ENCODE data around the gene TEAD1.
"Not testable (repeated sequence)": the region's sequence is repeated elsewhere in the genome, so short reads cannot be mapped to it uniquely, and the experiment has no call there.

Gene TEAD1

DNA sequence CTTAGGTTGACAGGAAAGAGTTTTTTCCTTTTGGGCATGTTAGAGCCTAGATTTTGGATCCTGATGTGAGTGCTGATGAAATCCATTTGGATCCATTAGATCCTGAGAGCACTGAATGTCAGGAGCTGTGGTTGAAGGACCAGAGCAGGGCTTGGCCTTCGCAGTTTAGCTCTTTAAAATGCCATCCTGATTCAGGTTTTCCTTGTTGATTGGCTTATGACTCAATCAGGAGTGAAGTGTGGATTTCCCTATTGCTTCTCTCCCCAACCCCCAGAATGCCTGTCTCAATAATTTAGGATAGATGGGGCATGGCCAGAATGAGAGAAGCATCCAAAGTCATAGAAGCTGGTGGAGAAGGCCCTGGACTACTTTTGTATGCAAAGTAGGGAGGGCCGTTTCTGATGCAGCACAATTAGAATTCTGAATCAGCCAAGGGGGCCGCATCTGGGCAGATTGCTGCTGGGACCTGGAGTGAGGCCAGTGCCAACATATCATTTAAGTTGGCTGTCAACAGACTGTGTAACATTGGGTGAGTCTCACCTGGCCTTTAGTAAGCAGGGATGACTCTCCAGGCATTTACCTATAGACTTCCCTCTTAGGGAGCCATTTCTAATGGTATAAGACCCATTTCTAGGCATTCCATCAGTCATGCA is 80.5 kb downstream of the TEAD1 start:
- H3K4me3 ChIP-seq (replicated peaks in 1 of 2; ENCODE audit: low read depth in 2 of 2, low read length in 2 of 2) = no peak overlapping the region
- DNase-seq (ENCODE audit: low read depth in 2 of 2) = no peak
- TF ChIP-seq CTCF (IDR thresholded peaks at IDR 0.05; ENCODE audit: low read depth, low read length) = no peak

DNA sequence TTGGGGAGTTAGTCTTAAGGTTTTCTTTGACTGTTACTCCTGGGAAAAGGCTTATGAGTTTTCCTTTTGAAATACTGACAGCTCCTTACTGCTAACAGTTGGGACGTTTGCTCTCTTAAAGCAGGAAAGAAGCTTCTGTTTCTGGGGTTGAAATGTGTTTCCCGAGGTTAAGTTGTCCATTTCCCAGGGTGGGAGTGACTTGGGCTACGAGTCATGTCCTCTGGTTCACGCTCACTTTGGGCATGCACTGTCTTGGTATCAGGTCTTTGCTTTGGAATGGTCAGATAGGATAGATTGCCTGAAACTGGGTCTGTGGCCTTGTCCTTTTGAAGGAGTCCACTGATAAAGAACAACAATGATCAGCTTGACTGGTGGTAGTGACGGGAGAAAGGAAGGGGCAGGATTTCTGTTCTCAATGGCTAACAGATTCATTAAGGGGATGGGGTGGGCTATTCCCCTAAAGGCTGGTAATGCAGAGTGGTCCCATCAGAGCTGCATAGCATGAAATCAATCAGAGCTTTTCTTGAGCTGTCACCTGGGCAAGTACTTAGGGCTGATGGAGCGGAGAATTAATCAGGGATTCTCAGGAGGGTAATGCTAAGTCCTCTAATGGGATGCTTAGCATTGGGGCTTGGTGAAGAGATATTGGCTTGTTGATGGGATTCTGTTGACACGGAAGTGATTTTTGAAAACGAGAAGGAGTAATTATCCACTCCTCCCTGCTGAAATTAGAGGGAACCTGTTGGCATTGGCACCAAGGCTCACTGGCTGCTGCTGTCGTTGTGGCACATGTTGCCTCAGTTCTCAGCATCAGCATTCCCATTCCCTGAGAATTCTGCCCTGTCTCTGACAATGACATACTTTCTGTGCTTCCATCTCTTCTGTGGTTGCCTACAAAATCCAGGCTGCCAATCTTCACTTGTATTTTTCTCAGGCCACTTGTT is 81.6 kb downstream of the TEAD1 start:
- no peak overlapping the region for H3K4me3 ChIP-seq (replicated peaks in 1 of 2; ENCODE audit: low read depth in 2 of 2, low read length in 2 of 2)
- TF ChIP-seq CTCF (IDR thresholded peaks at IDR 0.05; ENCODE audit: low read depth, low read length) = no peak
- DNase-seq (ENCODE audit: low read depth in 2 of 2) = no peak

DNA sequence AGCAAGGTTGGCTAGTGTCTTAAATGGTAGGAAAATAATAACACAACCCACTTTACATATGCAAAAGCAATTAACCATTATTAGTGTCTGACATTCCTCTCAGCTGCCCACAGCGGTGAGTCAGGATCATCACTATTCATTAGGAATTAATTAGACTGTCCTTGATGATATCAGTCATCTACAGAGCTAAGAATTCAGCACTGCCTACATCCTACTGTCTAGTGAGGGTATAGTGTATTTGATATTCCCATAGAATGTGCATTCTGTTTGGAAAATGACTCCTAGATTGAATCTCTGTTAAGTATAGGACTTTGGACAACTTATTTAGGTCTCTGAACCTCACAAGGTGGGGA is 82.2 kb downstream of the TEAD1 start:
- DNase-seq (ENCODE audit: low read depth in 2 of 2) = no peak
- no peak for TF ChIP-seq CTCF (IDR thresholded peaks at IDR 0.05; ENCODE audit: low read depth, low read length)
- H3K4me3 ChIP-seq (replicated peaks in 1 of 2; ENCODE audit: low read depth in 2 of 2, low read length in 2 of 2) = no peak overlapping the region

DNA sequence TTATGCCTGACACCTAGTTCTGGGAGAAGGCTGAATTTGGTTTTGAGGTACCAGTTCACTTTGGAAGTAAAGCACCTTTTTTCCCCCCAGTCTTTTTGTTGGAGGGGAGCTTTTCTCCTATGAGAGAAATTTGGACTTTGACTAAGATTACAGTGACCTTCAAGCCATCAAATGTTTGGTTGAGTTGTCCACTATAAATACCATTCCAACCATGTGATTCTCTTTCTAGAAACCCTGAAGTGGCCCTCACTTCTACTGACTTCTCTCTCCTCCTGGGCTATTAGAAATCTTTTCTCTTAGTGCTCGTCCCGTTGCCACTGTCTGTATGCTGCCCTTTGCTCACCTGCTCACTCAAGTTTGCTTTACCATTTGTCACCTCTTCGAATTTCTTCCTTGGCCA is 82.6 kb downstream of the TEAD1 start:
- H3K4me3 ChIP-seq (replicated peaks in 1 of 2; ENCODE audit: low read depth in 2 of 2, low read length in 2 of 2) = no peak overlapping the region
- DNase-seq (ENCODE audit: low read depth in 2 of 2) = no peak
- no peak for TF ChIP-seq CTCF (IDR thresholded peaks at IDR 0.05; ENCODE audit: low read depth, low read length)

DNA sequence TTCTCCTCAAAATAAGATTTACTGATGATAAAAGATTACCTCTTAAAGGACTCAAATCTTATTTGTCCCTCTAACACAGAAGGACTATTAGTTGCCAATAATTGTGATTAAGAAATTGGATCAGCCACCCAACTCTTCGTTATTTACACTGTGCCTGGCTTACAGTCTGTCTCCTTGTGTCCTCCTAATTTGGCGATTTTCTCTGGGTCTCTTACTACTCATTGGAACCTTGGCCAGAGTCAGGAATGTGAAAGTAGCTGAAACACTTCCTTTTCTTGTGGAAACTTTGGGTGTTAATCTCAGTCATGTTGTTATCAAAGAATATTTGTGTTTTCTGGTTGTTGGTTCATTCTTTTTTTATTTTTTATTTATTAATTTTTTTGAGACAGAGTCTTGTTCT is 83.2 kb downstream of the TEAD1 start:
- DNase-seq (ENCODE audit: low read depth in 2 of 2) = peak in 1 of 2 donors; percentile 46
- TF ChIP-seq CTCF (IDR thresholded peaks at IDR 0.05; ENCODE audit: low read depth, low read length) = no peak
- no peak overlapping the region for H3K4me3 ChIP-seq (replicated peaks in 1 of 2; ENCODE audit: low read depth in 2 of 2, low read length in 2 of 2)

DNA sequence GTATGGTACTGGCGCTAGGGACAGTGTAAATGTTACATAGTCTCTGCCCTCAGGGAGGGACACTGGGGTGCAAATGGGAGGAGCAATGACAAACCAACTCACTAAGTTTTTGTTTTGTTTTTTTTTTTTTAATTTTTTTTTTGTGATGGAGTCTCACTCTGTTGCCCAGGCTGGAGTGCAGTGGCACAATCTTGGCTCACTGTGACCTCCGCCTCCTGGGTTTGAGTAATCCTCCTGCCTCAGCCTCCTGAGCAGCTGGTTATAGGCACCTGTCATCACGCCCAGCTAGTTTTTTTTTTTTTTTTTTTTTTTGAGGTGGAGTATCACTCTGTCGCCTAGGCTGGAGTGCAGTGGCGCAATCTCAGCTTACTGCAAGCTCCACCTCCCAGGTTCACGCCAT is 83.9 kb downstream of the TEAD1 start:
- DNase-seq (ENCODE audit: low read depth in 2 of 2); H3K4me3 ChIP-seq (replicated peaks in 1 of 2; ENCODE audit: low read depth in 2 of 2, low read length in 2 of 2): not testable (repeated sequence)

DNA sequence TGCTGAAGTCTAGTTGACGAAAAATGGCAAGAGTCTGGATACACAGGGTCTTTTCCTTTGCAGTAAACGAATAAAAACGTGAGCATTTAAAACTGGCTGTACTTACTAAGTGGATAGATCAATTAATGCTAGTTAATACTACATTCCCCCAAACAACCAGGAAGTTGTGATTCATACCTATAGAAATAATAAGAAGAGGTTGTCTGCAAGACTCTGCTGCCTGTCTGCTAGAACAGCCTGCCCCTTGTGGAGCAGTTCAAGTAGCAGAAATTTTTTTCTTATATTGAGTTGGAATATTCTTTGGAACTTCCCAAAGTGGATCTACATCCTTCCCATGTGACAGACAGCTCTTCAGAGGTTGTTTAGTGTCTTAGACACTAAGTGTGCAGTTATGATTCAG is 86.8 kb downstream of the TEAD1 start:
- peak; percentile 60 to 61 for DNase-seq (ENCODE audit: low read depth in 2 of 2)
- H3K4me3 ChIP-seq (replicated peaks in 1 of 2; ENCODE audit: low read depth in 2 of 2, low read length in 2 of 2) = no peak overlapping the region
- peak; percentile 48 for TF ChIP-seq CTCF (IDR thresholded peaks at IDR 0.05; ENCODE audit: low read depth, low read length)

Data from cardiac fibroblast (primary cell).